ENCODE results near the gene NAALADL2.
A peak's percentile ranks its signal among the peaks of the same experiment; 100 is the strongest.
"Not testable (repeated sequence)": the region's sequence is repeated elsewhere in the genome, so short reads cannot be mapped to it uniquely, and the experiment has no call there.

The NAALADL2 gene

GRCh38 chr3:175146258-175146657 is 287.1 kb downstream of the NAALADL2 start:
- WGBS, 2 experiments: 86 to 95% methylated on average over 1 of the region's 1 CpG
- Histone ChIP-seq H3K4me3 (ENCODE audit: insufficient read depth, low read depth, low read length) (no peak overlapping the region), H3K27me3 (ENCODE audit: control insufficient read depth, insufficient read depth, low read length, poor library complexity, severe bottlenecking) (no peaks in the 10 kb centered on the region), H3K36me3 (ENCODE audit: control insufficient read depth, insufficient read depth, low read length) (no peaks in the 10 kb centered on the region), H3K4me1 (ENCODE audit: control insufficient read depth, insufficient read depth, low read length) (no peaks in the 10 kb centered on the region), H3K27ac (ENCODE audit: insufficient read depth, low read depth, low read length, poor library complexity, severe bottlenecking) (no peak overlapping the region), H3K9me3 (ENCODE audit: control insufficient read depth, low read length) (no peaks in the 10 kb centered on the region)

GRCh38 chr3:175149675-175150074 is 290.5 kb downstream of the NAALADL2 start:
- H3K4me3 ChIP-seq (ENCODE audit: insufficient read depth, low read depth, low read length): no peak overlapping the region
- 95 to 96% methylated on average over 4 of the region's 4 CpGs for WGBS, 2 experiments
- no peak overlapping the region for H3K27ac ChIP-seq (ENCODE audit: insufficient read depth, low read depth, low read length, poor library complexity, severe bottlenecking)
- no peaks in the 10 kb centered on the region for H3K27me3 ChIP-seq (ENCODE audit: control insufficient read depth, insufficient read depth, low read length, poor library complexity, severe bottlenecking)
- H3K4me1 ChIP-seq (ENCODE audit: control insufficient read depth, insufficient read depth, low read length): no peaks in the 10 kb centered on the region
- H3K9me3 ChIP-seq (ENCODE audit: control insufficient read depth, low read length): no peaks in the 10 kb centered on the region
- H3K36me3 ChIP-seq (ENCODE audit: control insufficient read depth, insufficient read depth, low read length): no peaks in the 10 kb centered on the region

GRCh38 chr3:175150812-175151401 is 291.8 kb downstream of the NAALADL2 start:
- Histone ChIP-seq H3K4me1 (ENCODE audit: control insufficient read depth, insufficient read depth, low read length) (no peaks in the 10 kb centered on the region), H3K27me3 (ENCODE audit: control insufficient read depth, insufficient read depth, low read length, poor library complexity, severe bottlenecking) (no peaks in the 10 kb centered on the region), H3K4me3 (ENCODE audit: insufficient read depth, low read depth, low read length) (no peak overlapping the region), H3K36me3 (ENCODE audit: control insufficient read depth, insufficient read depth, low read length) (no peaks in the 10 kb centered on the region), H3K27ac (ENCODE audit: insufficient read depth, low read depth, low read length, poor library complexity, severe bottlenecking) (no peak overlapping the region), H3K9me3 (ENCODE audit: control insufficient read depth, low read length) (no peaks in the 10 kb centered on the region)
- WGBS, 2 experiments: 89 to 91% methylated on average over 4 of the region's 4 CpGs

- Histone ChIP-seq H3K27ac (ENCODE audit: insufficient read depth, low read depth, low read length, poor library complexity, severe bottlenecking) (no peak overlapping the region), H3K9me3 (ENCODE audit: control insufficient read depth, low read length) (no peaks in the 10 kb centered on the region), H3K4me3 (ENCODE audit: insufficient read depth, low read depth, low read length) (no peak overlapping the region), H3K4me1 (ENCODE audit: control insufficient read depth, insufficient read depth, low read length) (no peaks in the 10 kb centered on the region), H3K36me3 (ENCODE audit: control insufficient read depth, insufficient read depth, low read length) (no peaks in the 10 kb centered on the region), H3K27me3 (ENCODE audit: control insufficient read depth, insufficient read depth, low read length, poor library complexity, severe bottlenecking) (no peaks in the 10 kb centered on the region)
- 77 to 82% methylated on average over 2 of the region's 2 CpGs for WGBS, 2 experiments
Measured at GRCh38 chr3:175153595-175153994, 294.5 kb downstream of the NAALADL2 start.

GRCh38 chr3:175155172-175155571 is 296.0 kb downstream of the NAALADL2 start:
- Histone ChIP-seq H3K27ac (ENCODE audit: insufficient read depth, low read depth, low read length, poor library complexity, severe bottlenecking) (no peak overlapping the region), H3K4me3 (ENCODE audit: insufficient read depth, low read depth, low read length) (no peak overlapping the region), H3K4me1 (ENCODE audit: control insufficient read depth, insufficient read depth, low read length) (no peaks in the 10 kb centered on the region), H3K9me3 (ENCODE audit: control insufficient read depth, low read length) (no peaks in the 10 kb centered on the region), H3K27me3 (ENCODE audit: control insufficient read depth, insufficient read depth, low read length, poor library complexity, severe bottlenecking) (no peaks in the 10 kb centered on the region), H3K36me3 (ENCODE audit: control insufficient read depth, insufficient read depth, low read length) (no peaks in the 10 kb centered on the region)
- WGBS, 2 experiments: 92 to 96% methylated on average over 2 of the region's 2 CpGs

- Histone ChIP-seq H3K27ac (ENCODE audit: insufficient read depth, low read depth, low read length, poor library complexity, severe bottlenecking) (no peak overlapping the region), H3K36me3 (ENCODE audit: control insufficient read depth, insufficient read depth, low read length) (no peaks in the 10 kb centered on the region), H3K4me1 (ENCODE audit: control insufficient read depth, insufficient read depth, low read length) (no peaks in the 10 kb centered on the region), H3K9me3 (ENCODE audit: control insufficient read depth, low read length) (no peaks in the 10 kb centered on the region), H3K27me3 (ENCODE audit: control insufficient read depth, insufficient read depth, low read length, poor library complexity, severe bottlenecking) (no peaks in the 10 kb centered on the region), H3K4me3 (ENCODE audit: insufficient read depth, low read depth, low read length) (no peak overlapping the region)
Measured at GRCh38 chr3:175159202-175159601, 300.1 kb downstream of the NAALADL2 start.

GRCh38 chr3:175161291-175161690 is 302.2 kb downstream of the NAALADL2 start:
- H3K27ac ChIP-seq (ENCODE audit: insufficient read depth, low read depth, low read length, poor library complexity, severe bottlenecking): no peak overlapping the region
- H3K4me3 ChIP-seq (ENCODE audit: insufficient read depth, low read depth, low read length): no peak overlapping the region
- no peaks in the 10 kb centered on the region for H3K36me3 ChIP-seq (ENCODE audit: control insufficient read depth, insufficient read depth, low read length)
- WGBS, 2 experiments: 87 to 97% methylated on average over 2 to 4 of the region's 5 CpGs
- no peaks in the 10 kb centered on the region for H3K9me3 ChIP-seq (ENCODE audit: control insufficient read depth, low read length)
- no peaks in the 10 kb centered on the region for H3K27me3 ChIP-seq (ENCODE audit: control insufficient read depth, insufficient read depth, low read length, poor library complexity, severe bottlenecking)
- H3K4me1 ChIP-seq (ENCODE audit: control insufficient read depth, insufficient read depth, low read length): no peaks in the 10 kb centered on the region

GRCh38 chr3:175163686-175164085 is 304.6 kb downstream of the NAALADL2 start:
- Histone ChIP-seq H3K4me1 (ENCODE audit: control insufficient read depth, insufficient read depth, low read length) (no peaks in the 10 kb centered on the region), H3K4me3 (ENCODE audit: insufficient read depth, low read depth, low read length) (no peak overlapping the region), H3K27ac (ENCODE audit: insufficient read depth, low read depth, low read length, poor library complexity, severe bottlenecking) (no peak overlapping the region), H3K27me3 (ENCODE audit: control insufficient read depth, insufficient read depth, low read length, poor library complexity, severe bottlenecking) (no peaks in the 10 kb centered on the region), H3K9me3 (ENCODE audit: control insufficient read depth, low read length) (no peaks in the 10 kb centered on the region), H3K36me3 (ENCODE audit: control insufficient read depth, insufficient read depth, low read length) (no peaks in the 10 kb centered on the region)
- 94 to 100% methylated on average over 1 to 2 of the region's 3 CpGs for WGBS, 2 experiments

GRCh38 chr3:175173117-175173516 is 314.0 kb downstream of the NAALADL2 start:
- H3K36me3 ChIP-seq (ENCODE audit: control insufficient read depth, insufficient read depth, low read length); H3K4me3 ChIP-seq (ENCODE audit: insufficient read depth, low read depth, low read length): not testable (repeated sequence)
- 91 to 93% methylated on average over 7 to 8 of the region's 10 CpGs for WGBS, 2 experiments

GRCh38 chr3:175176556-175176955 is 317.4 kb downstream of the NAALADL2 start:
- no peaks in the 10 kb centered on the region for H3K27me3 ChIP-seq (ENCODE audit: control insufficient read depth, insufficient read depth, low read length, poor library complexity, severe bottlenecking)
- peak overlapping the region; percentile 23 for H3K27ac ChIP-seq (ENCODE audit: insufficient read depth, low read depth, low read length, poor library complexity, severe bottlenecking)
- H3K4me1 ChIP-seq (ENCODE audit: control insufficient read depth, insufficient read depth, low read length): no peaks in the 10 kb centered on the region
- no peaks in the 10 kb centered on the region for H3K9me3 ChIP-seq (ENCODE audit: control insufficient read depth, low read length)
- 86 to 89% methylated on average over 3 of the region's 3 CpGs for WGBS, 2 experiments
- H3K4me3 ChIP-seq (ENCODE audit: insufficient read depth, low read depth, low read length): no peak overlapping the region
- H3K36me3 ChIP-seq (ENCODE audit: control insufficient read depth, insufficient read depth, low read length): no peaks in the 10 kb centered on the region

More at GRCh38 chr3:175173117-175173516, 314.0 kb downstream of the NAALADL2 start:
- not testable (repeated sequence) for H3K9me3 ChIP-seq (ENCODE audit: control insufficient read depth, low read length); H3K27me3 ChIP-seq (ENCODE audit: control insufficient read depth, insufficient read depth, low read length, poor library complexity, severe bottlenecking); H3K27ac ChIP-seq (ENCODE audit: insufficient read depth, low read depth, low read length, poor library complexity, severe bottlenecking); H3K4me1 ChIP-seq (ENCODE audit: control insufficient read depth, insufficient read depth, low read length)

GRCh38 chr3:175179055-175179454 is 319.9 kb downstream of the NAALADL2 start:
- no peaks in the 10 kb centered on the region for H3K9me3 ChIP-seq (ENCODE audit: control insufficient read depth, low read length)
- H3K4me3 ChIP-seq (ENCODE audit: insufficient read depth, low read depth, low read length): no peak overlapping the region
- H3K27ac ChIP-seq (ENCODE audit: insufficient read depth, low read depth, low read length, poor library complexity, severe bottlenecking): no peak overlapping the region
- no CpG with 5 or more reads among the region's 1 CpG for WGBS, 2 experiments
- H3K4me1 ChIP-seq (ENCODE audit: control insufficient read depth, insufficient read depth, low read length): no peaks in the 10 kb centered on the region
- H3K36me3 ChIP-seq (ENCODE audit: control insufficient read depth, insufficient read depth, low read length): no peaks in the 10 kb centered on the region
- no peaks in the 10 kb centered on the region for H3K27me3 ChIP-seq (ENCODE audit: control insufficient read depth, insufficient read depth, low read length, poor library complexity, severe bottlenecking)
